ENCODE measurements around the gene ST6GALNAC3.

The ST6GALNAC3 gene

GRCh38 chr1:76669131-76669530, 594.6 kb downstream of the ST6GALNAC3 start:
- no peak for DNase-seq

GRCh38 chr1:76669624-76670315, 595.2 kb downstream of the ST6GALNAC3 start:
- no peak for DNase-seq

GRCh38 chr1:76674689-76675210, 600.2 kb downstream of the ST6GALNAC3 start:
- DNase-seq = no peak

GRCh38 chr1:76677416-76678405, 603.2 kb downstream of the ST6GALNAC3 start:
- no peak for DNase-seq

GRCh38 chr1:76679534-76680152, 605.1 kb downstream of the ST6GALNAC3 start:
- no peak for DNase-seq

- no peak for DNase-seq
Measured at GRCh38 chr1:76680651-76681050, 606.1 kb downstream of the ST6GALNAC3 start.

GRCh38 chr1:76682138-76682537, 607.6 kb downstream of the ST6GALNAC3 start:
- DNase-seq = no peak
